22Rv1 (cell line): Measurements from ENCODE around the gene TRAPPC14.

ENCODE experiments used
- ZFX ChIP-seq: fragments of 450-650 bp; IDR thresholded peaks from 2 replicates; pipeline ENCODE4 v1.6.1; 2017; ENCODE audit warnings: antibody characterized with exemption, borderline replicate concordance
- TF ChIP-seq, protein P1 (sequence below): fragments of 450-650 bp; IDR thresholded peaks from 2 replicates; pipeline ENCODE4 v1.5.1; 2017; ENCODE audit warnings: mild to moderate bottlenecking

DNA sequence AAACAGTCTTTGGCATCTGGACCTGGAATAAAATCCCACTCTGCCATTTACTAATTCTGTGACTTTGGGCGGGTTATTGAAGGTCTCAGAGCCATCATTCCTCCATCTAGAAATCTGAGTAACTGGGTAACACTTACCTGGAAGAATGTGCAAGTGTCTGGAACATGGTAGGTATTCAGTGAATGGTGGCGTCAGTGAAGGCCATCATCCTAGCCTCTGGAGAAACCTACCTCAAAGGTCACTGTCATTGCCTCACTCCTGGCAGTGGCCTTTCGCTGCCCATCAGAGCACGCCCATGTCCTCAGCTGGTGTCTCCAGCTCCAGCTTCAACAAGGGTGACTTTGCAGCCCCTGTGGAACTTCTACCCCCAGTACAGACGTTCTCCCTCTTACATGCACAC, 5.3 kb upstream of the TRAPPC14 start:
- TF ChIP-seq, protein P1, sequence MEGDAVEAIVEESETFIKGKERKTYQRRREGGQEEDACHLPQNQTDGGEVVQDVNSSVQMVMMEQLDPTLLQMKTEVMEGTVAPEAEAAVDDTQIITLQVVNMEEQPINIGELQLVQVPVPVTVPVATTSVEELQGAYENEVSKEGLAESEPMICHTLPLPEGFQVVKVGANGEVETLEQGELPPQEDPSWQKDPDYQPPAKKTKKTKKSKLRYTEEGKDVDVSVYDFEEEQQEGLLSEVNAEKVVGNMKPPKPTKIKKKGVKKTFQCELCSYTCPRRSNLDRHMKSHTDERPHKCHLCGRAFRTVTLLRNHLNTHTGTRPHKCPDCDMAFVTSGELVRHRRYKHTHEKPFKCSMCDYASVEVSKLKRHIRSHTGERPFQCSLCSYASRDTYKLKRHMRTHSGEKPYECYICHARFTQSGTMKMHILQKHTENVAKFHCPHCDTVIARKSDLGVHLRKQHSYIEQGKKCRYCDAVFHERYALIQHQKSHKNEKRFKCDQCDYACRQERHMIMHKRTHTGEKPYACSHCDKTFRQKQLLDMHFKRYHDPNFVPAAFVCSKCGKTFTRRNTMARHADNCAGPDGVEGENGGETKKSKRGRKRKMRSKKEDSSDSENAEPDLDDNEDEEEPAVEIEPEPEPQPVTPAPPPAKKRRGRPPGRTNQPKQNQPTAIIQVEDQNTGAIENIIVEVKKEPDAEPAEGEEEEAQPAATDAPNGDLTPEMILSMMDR, result no peak
- no peak for TF ChIP-seq ZFX
